CD4-positive, alpha-beta T cell (primary cell): ENCODE results near the gene SRPRA. TPM values are rescaled to one million over a fixed set of nuclear protein-coding genes. Genes with fewer than 3 reads are reported as not detected.

Experiments used
- ATAC-seq: fragments of 200-7000 bp; cut with Tn5 transposase; one replicate; pipeline ENCODE4 v1.10.0; 2022; ENCODE audit warnings: mild to moderate bottlenecking; ENCODE audit not compliant: poor library complexity
- CTCF ChIA-PET: fragments of 350-600 bp; sonication (Branson Sonifier 250); formaldehyde crosslinking; loops from one replicate; lab custom pipeline; 2021; ENCODE audit warnings: antibody characterized with exemption, inconsistent platforms; lab: Charles Lee
- POLR2A ChIA-PET: fragments of 350-600 bp; sonication (Branson Sonifier 250); formaldehyde crosslinking; loops from one replicate; lab custom pipeline; 2021; ENCODE audit warnings: antibody characterized with exemption, inconsistent platforms; lab: Charles Lee
- DNase-seq, 14 experiments: peaks; one replicate each; pipeline ENCODE4 v3.0.0-alpha.2; 2013 to 2020; ENCODE audit warnings: mixed read lengths in 2 of 14
- H3K27ac ChIP-seq, 2 donors: one replicate each; pipeline versions ENCODE4 v1.5.1 to v1.7.0; 2013; ENCODE audit warnings: low read length in 2 of 2, low read depth in 1 of 2, mild to moderate bottlenecking in 1 of 2
- H3K27me3 ChIP-seq, 2 experiments: 1 replicate in 1 of 2; 2 replicates in 1 of 2; pipeline versions ENCODE4 v1.6.1 to v1.7.0; 2013; ENCODE audit warnings: low read length in 2 of 2, control low read depth in 1 of 2, mild to moderate bottlenecking in 1 of 2, moderate library complexity in 1 of 2; ENCODE audit not compliant: insufficient read depth in 2 of 2, control insufficient read depth in 1 of 2
- H3K36me3 ChIP-seq: one replicate; pipeline ENCODE4 v1.6.1; 2013; ENCODE audit warnings: low read length, control low read depth; ENCODE audit not compliant: insufficient read depth
- H3K4me1 ChIP-seq: one replicate; pipeline ENCODE4 v1.6.1; 2013; ENCODE audit warnings: low read length, control low read depth; ENCODE audit not compliant: insufficient read depth
- H3K4me3 ChIP-seq: one replicate; pipeline ENCODE4 v1.5.1; 2013; ENCODE audit warnings: mild to moderate bottlenecking, low read length, moderate library complexity
- H3K9me3 ChIP-seq, 2 experiments: 1 replicate in 1 of 2; 2 replicates in 1 of 2; pipeline versions ENCODE4 v1.6.1 to v1.7.0; 2013; ENCODE audit warnings: low read length in 2 of 2, mild to moderate bottlenecking in 2 of 2, control low read depth in 1 of 2, moderate library complexity in 1 of 2; ENCODE audit not compliant: control insufficient read depth in 1 of 2, insufficient read depth in 1 of 2
- H3K27ac Mint-ChIP-seq: one replicate; pipeline ENCODE4 v1.8.0; 2020; ENCODE audit warnings: mixed read lengths
- H3K27me3 Mint-ChIP-seq: one replicate; pipeline ENCODE4 v1.8.0; 2021; ENCODE audit warnings: mixed read lengths
- H3K36me3 Mint-ChIP-seq: one replicate; pipeline ENCODE4 v1.8.0; 2021; ENCODE audit warnings: low read depth, mixed read lengths
- H3K4me1 Mint-ChIP-seq: one replicate; pipeline ENCODE4 v1.8.0; 2021; ENCODE audit warnings: low read depth, mixed read lengths
- H3K4me3 Mint-ChIP-seq: one replicate; pipeline ENCODE4 v1.8.0; 2020; ENCODE audit warnings: mild to moderate bottlenecking, mixed read lengths
- H3K9me3 Mint-ChIP-seq: one replicate; pipeline ENCODE4 v1.8.0; 2020; ENCODE audit warnings: mixed read lengths
- intact Hi-C, 2 experiments: fragments of 100-400 bp; cut with DNase I in 1 of 2; cut with micrococcal nuclease in 1 of 2; formaldehyde crosslinking; loops; one replicate each; pipeline versions ENCODE4 v1.15.1 to v1.9.0; 2023 to 2025; cut with DNase I, micrococcal nuclease
- total RNA-seq, 174 experiments: library from RNA in 2 of 174; stranded (reverse) in 2 of 174; gene quantifications; one replicate each; pipeline ENCODE4 v1.2.3 and lab custom pipeline; 2021 to 2026
- TF ChIP-seq, protein P1 (sequence below): fragments of 200-600 bp; IDR thresholded peaks from one replicate; pipeline ENCODE4 v1.8.0; 2022; ENCODE audit warnings: antibody characterized with exemption, mild to moderate bottlenecking

Gene SRPRA
- total RNA-seq, 2 experiments from 2014 or later = 198 to 206 TPM

DNA sequence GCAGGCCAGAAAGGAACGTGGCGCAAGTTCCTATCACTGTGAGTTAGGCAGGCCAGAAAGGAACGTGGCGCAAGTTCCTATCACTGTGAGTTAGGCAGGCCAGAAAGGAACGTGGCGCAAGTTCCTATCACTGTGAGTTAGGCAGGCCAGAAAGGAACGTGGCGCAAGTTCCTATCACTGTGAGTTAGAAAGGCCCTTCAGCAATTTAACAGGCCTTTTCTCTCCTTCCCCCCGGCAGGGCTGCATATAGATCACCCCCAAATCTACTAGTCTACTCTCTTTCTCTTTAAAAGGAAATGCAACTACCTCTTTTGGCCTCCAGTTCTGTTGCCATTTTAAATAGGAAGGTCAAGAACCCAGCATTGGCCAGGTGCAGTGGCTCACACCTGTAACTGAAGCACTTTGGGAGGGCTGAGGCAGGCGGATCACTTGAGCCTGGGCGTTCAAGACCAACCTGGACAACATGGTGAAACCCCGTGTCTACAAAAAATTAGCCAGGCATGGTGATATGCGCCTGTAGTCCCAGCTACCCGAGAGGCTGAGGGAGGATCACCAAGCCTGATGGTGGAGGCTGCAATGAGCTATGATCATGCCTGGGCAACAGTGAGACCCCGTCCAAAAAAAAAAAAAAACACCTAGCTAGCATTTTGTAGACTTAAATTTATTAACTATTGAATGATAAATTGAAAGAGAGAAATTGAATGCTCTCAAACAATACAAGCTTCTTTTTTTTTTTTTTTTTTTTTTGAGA, 42.2 kb downstream of the SRPRA start:
- Histone ChIP-seq H3K27ac (no peak overlapping the region), H3K4me1 (no peaks in the 10 kb centered on the region), H3K27me3 (no peaks in the 10 kb centered on the region), H3K9me3 (no peaks in the 10 kb centered on the region), H3K36me3 (no peaks in the 10 kb centered on the region), H3K4me3 (no peak overlapping the region)
- ChIA-PET CTCF (no interaction called here), POLR2A (no interaction called here)
- ATAC-seq = no peak
- Mint-ChIP-seq H3K4me1 (peaks cover 5% of the 10 kb centered on the region), H3K27me3 (no peaks in the 10 kb centered on the region), H3K9me3 (no peaks in the 10 kb centered on the region), H3K4me3 (no peak overlapping the region), H3K27ac (no peak overlapping the region), H3K36me3 (peaks cover 4% of the 10 kb centered on the region)
- intact Hi-C loops = no loop called here
- DNase-seq = no peak
- TF ChIP-seq, protein P1, sequence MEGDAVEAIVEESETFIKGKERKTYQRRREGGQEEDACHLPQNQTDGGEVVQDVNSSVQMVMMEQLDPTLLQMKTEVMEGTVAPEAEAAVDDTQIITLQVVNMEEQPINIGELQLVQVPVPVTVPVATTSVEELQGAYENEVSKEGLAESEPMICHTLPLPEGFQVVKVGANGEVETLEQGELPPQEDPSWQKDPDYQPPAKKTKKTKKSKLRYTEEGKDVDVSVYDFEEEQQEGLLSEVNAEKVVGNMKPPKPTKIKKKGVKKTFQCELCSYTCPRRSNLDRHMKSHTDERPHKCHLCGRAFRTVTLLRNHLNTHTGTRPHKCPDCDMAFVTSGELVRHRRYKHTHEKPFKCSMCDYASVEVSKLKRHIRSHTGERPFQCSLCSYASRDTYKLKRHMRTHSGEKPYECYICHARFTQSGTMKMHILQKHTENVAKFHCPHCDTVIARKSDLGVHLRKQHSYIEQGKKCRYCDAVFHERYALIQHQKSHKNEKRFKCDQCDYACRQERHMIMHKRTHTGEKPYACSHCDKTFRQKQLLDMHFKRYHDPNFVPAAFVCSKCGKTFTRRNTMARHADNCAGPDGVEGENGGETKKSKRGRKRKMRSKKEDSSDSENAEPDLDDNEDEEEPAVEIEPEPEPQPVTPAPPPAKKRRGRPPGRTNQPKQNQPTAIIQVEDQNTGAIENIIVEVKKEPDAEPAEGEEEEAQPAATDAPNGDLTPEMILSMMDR = no peak

DNA sequence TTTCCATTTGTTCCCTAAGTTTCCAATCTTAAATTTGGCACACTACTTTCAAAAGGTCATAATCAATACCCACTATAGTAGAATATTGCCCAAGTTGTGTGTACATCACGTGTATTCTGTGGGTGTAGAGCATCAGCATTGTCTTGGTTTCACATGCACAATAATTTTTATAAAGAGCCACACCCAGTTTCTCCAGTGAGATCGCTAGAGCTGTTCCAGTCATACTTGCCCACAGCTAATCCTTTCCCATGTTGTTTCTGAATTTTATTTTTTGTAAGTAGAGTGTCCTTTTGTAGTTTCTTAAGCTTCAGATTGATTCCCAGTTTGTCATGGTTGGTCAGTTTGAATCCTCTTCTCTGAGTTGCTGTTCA, 43.4 kb downstream of the SRPRA start:
- Histone ChIP-seq H3K27ac (no peak overlapping the region), H3K4me1 (no peaks in the 10 kb centered on the region), H3K4me3 (no peak overlapping the region), H3K36me3 (no peaks in the 10 kb centered on the region), H3K9me3 (no peaks in the 10 kb centered on the region), H3K27me3 (no peaks in the 10 kb centered on the region)
- intact Hi-C loops = no loop called here
- Mint-ChIP-seq H3K36me3 (peaks cover 4% of the 10 kb centered on the region), H3K27ac (no peak overlapping the region), H3K4me1 (peaks cover 5% of the 10 kb centered on the region), H3K9me3 (no peaks in the 10 kb centered on the region), H3K27me3 (no peaks in the 10 kb centered on the region), H3K4me3 (no peak overlapping the region)
- TF ChIP-seq, protein P1 = no peak
- ATAC-seq = no peak
- CTCF ChIA-PET = no interaction called here
- no peak for DNase-seq
- POLR2A ChIA-PET = no interaction called here

DNA sequence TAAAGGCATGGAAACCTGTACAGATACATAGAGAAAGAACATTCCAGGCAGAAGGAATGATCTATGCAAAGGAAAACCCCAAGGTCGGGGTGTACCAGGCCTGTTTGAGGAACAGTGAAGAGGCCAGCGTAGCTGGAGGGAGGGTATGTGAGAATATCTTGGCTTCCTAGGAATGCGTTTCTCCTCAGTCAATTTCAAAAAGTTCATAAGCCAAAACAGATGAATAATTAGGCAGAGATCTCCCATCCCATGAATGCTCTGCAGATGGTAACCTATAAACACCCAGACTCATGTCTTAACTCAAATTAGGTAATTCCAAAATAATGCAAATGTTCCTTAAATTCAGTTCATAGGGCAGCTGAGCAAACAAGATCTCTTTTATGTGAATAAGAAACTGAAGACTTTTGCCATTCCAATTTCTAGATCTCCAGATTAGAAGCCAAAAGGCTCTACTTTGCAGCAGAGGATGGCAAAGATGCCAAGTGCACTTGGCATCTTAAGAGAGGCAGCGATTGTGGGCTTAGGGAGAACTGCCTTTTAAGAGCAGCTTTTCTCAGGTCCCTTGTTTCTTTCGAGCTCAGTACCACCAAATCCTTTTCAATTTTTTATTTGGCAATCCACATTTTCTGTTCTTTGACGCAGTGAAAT, 43.9 kb downstream of the SRPRA start:
- Mint-ChIP-seq H3K27ac (no peak overlapping the region), H3K4me3 (no peak overlapping the region), H3K27me3 (no peaks in the 10 kb centered on the region), H3K4me1 (peaks cover 5% of the 10 kb centered on the region), H3K36me3 (peaks cover 4% of the 10 kb centered on the region), H3K9me3 (no peaks in the 10 kb centered on the region)
- TF ChIP-seq, protein P1 = no peak
- no peak for DNase-seq
- H3K4me1 ChIP-seq = no peaks in the 10 kb centered on the region
- ChIA-PET POLR2A (no interaction called here), CTCF (no interaction called here)
- no peak overlapping the region for H3K4me3 ChIP-seq
- H3K27me3 ChIP-seq = no peaks in the 10 kb centered on the region
- no peaks in the 10 kb centered on the region for H3K36me3 ChIP-seq
- intact Hi-C loops = no loop called here
- H3K9me3 ChIP-seq = no peaks in the 10 kb centered on the region
- H3K27ac ChIP-seq = no peak overlapping the region
- ATAC-seq = no peak
